H1 (cell line): ENCODE measurements around the gene DUSP7. TPM values are rescaled to one million over a fixed set of nuclear protein-coding genes. Genes with fewer than 3 reads are reported as not detected.

Experiments used
- CTCF ChIA-PET: fragments of 300-600 bp; sonication (Branson Sonifier 250); formaldehyde crosslinking; loops from one replicate; lab custom pipeline; 2021; ENCODE audit not compliant: partially characterized antibody; lab: Charles Lee
- POLR2A ChIA-PET: fragments of 300-600 bp; sonication (Branson Sonifier 250); formaldehyde crosslinking; loops from one replicate; lab custom pipeline; 2021; ENCODE audit warnings: inconsistent platforms; ENCODE audit not compliant: partially characterized antibody; lab: Charles Lee
- DNase-seq, 2 experiments: peaks; one replicate each; pipeline versions ENCODE4 v3.0.0 to v3.0.0-alpha.2; 2010 to 2022; ENCODE audit warnings: low spot score in 2 of 2, low read depth in 1 of 2, mixed read lengths in 1 of 2
- FAIRE-seq: peaks from 2 replicates; lab custom pipeline; 2011; peaks lifted over from hg19 to GRCh38; lab: Jason Lieb, UNC
- H2AFZ ChIP-seq: 2 replicates; pipeline ENCODE4 v1.8.1; 2012; ENCODE audit warnings: low read length, inconsistent platforms
- H2AK5ac ChIP-seq: 2 replicates; pipeline ENCODE4 v1.6.1; 2013; ENCODE audit warnings: low read depth, low read length
- H2BK120ac ChIP-seq: replicated peaks from 2 replicates; pipeline ENCODE3; 2013; ENCODE audit warnings: low read depth, low read length, inconsistent platforms
- H2BK12ac ChIP-seq: 2 replicates; pipeline ENCODE4 v1.6.1; 2013; ENCODE audit warnings: low read depth, low read length
- H2BK15ac ChIP-seq: 2 replicates; pipeline ENCODE4 v1.6.1; 2013; ENCODE audit warnings: low read length
- H2BK20ac ChIP-seq: 2 replicates; pipeline ENCODE4 v1.6.1; 2013; ENCODE audit warnings: low read length
- H2BK5ac ChIP-seq: 2 replicates; pipeline ENCODE4 v1.6.1; 2013; ENCODE audit warnings: low read depth, low read length
- H3K14ac ChIP-seq: 2 replicates; pipeline ENCODE4 v1.6.1; 2013; ENCODE audit warnings: inconsistent platforms; ENCODE audit not compliant: insufficient read length
- H3K18ac ChIP-seq: 2 replicates; pipeline ENCODE4 v1.6.1; 2013; ENCODE audit warnings: low read length; ENCODE audit errors: extremely low read depth
- H3K23ac ChIP-seq: 2 replicates; pipeline ENCODE4 v1.6.1; 2013; ENCODE audit warnings: inconsistent platforms; ENCODE audit not compliant: insufficient read length
- H3K23me2 ChIP-seq: 2 replicates; pipeline ENCODE4 v1.6.1; 2013; ENCODE audit warnings: low read depth, low read length
- H3K27ac ChIP-seq: 2 replicates; pipeline ENCODE4 v1.6.1; 2011; ENCODE audit warnings: low read depth, low read length, inconsistent platforms
- H3K27me3 ChIP-seq, 4 experiments: replicated peaks in 1 of 4; 1 replicate in 1 of 4; 2 replicates in 3 of 4; pipeline versions ENCODE4 v1.6.1 to v1.8.1; 2011 to 2013; ENCODE audit warnings: low read length in 3 of 4, mild to moderate bottlenecking in 3 of 4, inconsistent platforms in 2 of 4, mixed read lengths in 2 of 4, moderate library complexity in 1 of 4; ENCODE audit not compliant: control insufficient read depth in 3 of 4, insufficient read depth in 3 of 4; ENCODE audit errors: extremely low read depth in 1 of 4
- H3K36me3 ChIP-seq, 4 experiments: 2 replicates each; pipeline versions ENCODE4 v1.6.1 to v1.8.1; 2011 to 2013; ENCODE audit warnings: mild to moderate bottlenecking in 4 of 4, low read length in 3 of 4, moderate library complexity in 2 of 4, control low read depth in 1 of 4, inconsistent platforms in 1 of 4; ENCODE audit not compliant: insufficient read depth in 4 of 4, control insufficient read depth in 2 of 4
- H3K4ac ChIP-seq: replicated peaks from 2 replicates; pipeline ENCODE3; 2013; ENCODE audit warnings: low read length, low read depth, mixed read lengths, inconsistent platforms; ENCODE audit not compliant: insufficient read length
- H3K4me1 ChIP-seq, 4 experiments: replicated peaks in 1 of 4; 1 replicate in 1 of 4; 2 replicates in 3 of 4; pipeline versions ENCODE4 v1.6.1 to v1.8.1; 2011 to 2013; ENCODE audit warnings: low read length in 3 of 4, inconsistent platforms in 2 of 4, mixed read lengths in 1 of 4; ENCODE audit not compliant: insufficient read depth in 4 of 4, control insufficient read depth in 3 of 4
- H3K4me2 ChIP-seq, 2 experiments: 2 replicates each; pipeline versions ENCODE4 v1.6.1 to v1.8.1; 2011 to 2013; ENCODE audit warnings: low read depth in 2 of 2, low read length in 2 of 2, control low read depth in 1 of 2, inconsistent platforms in 1 of 2, mild to moderate bottlenecking in 1 of 2; ENCODE audit not compliant: insufficient read depth in 1 of 2
- H3K4me3 ChIP-seq, 4 experiments: fragments of 200-600, 300-600 bp in 1 of 4; sonication (generic), shearing (Covaris generic), sonication (Bioruptor Twin) in 1 of 4; 2 replicates each; pipeline versions ENCODE4 v1.5.1 to v1.8.1; 2011 to 2016; ENCODE audit warnings: low read length in 4 of 4, low read depth in 3 of 4, control low read depth in 2 of 4, inconsistent platforms in 2 of 4, mild to moderate bottlenecking in 2 of 4, mixed read lengths in 1 of 4, moderate library complexity in 1 of 4; ENCODE audit not compliant: insufficient read depth in 2 of 4; ENCODE audit errors: extremely low read depth in 1 of 4
- H3K56ac ChIP-seq: replicated peaks from 2 replicates; pipeline ENCODE3; 2013; ENCODE audit warnings: low read depth, mild to moderate bottlenecking, mixed read lengths, low read length, inconsistent platforms; ENCODE audit not compliant: insufficient read length
- H3K79me1 ChIP-seq: 2 replicates; pipeline ENCODE4 v1.6.1; 2013; ENCODE audit warnings: low read depth, low read length, control low read depth
- H3K79me2 ChIP-seq, 2 experiments: 2 replicates each; pipeline versions ENCODE4 v1.6.1 to v1.8.1; 2012 to 2013; ENCODE audit warnings: low read length in 2 of 2, mild to moderate bottlenecking in 2 of 2, inconsistent platforms in 1 of 2; ENCODE audit not compliant: insufficient read depth in 2 of 2, control insufficient read depth in 1 of 2
- H3K9ac ChIP-seq, 4 experiments: replicated peaks in 1 of 4; 1 replicate in 1 of 4; 2 replicates in 3 of 4; pipeline versions ENCODE4 v1.6.1 to v1.8.1; 2011 to 2013; ENCODE audit warnings: low read depth in 3 of 4, low read length in 3 of 4, control low read depth in 2 of 4, mild to moderate bottlenecking in 2 of 4, moderate library complexity in 2 of 4, inconsistent platforms in 1 of 4; ENCODE audit errors: extremely low read depth in 1 of 4
- H3K9me3 ChIP-seq, 2 experiments: 2 replicates each; pipeline versions ENCODE4 v1.6.1 to v1.8.1; 2012 to 2013; ENCODE audit warnings: mild to moderate bottlenecking in 2 of 2, moderate library complexity in 2 of 2, control low read depth in 1 of 2, inconsistent platforms in 1 of 2, low read depth in 1 of 2, low read length in 1 of 2, mixed read lengths in 1 of 2; ENCODE audit not compliant: insufficient read depth in 2 of 2
- H4K20me1 ChIP-seq, 2 experiments: replicated peaks in 1 of 2; 2 replicates each; pipeline versions ENCODE3 to v1.8.1; 2011 to 2013; ENCODE audit warnings: inconsistent platforms in 2 of 2, low read length in 2 of 2, mild to moderate bottlenecking in 1 of 2; ENCODE audit not compliant: insufficient read depth in 2 of 2, control insufficient read depth in 1 of 2
- H4K5ac ChIP-seq: 2 replicates; pipeline ENCODE4 v1.6.1; 2013; ENCODE audit warnings: low read length, low read depth, mixed read lengths, inconsistent platforms; ENCODE audit not compliant: insufficient read length
- H4K8ac ChIP-seq: 2 replicates; pipeline ENCODE4 v1.8.0; 2013; ENCODE audit warnings: mild to moderate bottlenecking, moderate library complexity, low read length, inconsistent platforms; ENCODE audit not compliant: insufficient read depth; ENCODE audit errors: extremely low read depth
- H4K91ac ChIP-seq: replicated peaks from 2 replicates; pipeline ENCODE3; 2013; ENCODE audit warnings: low read length, mixed read lengths, inconsistent platforms; ENCODE audit not compliant: insufficient read length
- CHD2 ChIP-seq: IDR thresholded peaks from 2 replicates; pipeline ENCODE4 v1.6.1; 2012; ENCODE audit warnings: low read length, improper control_type of control experiment
- RAD21 ChIP-seq, 2 experiments: IDR thresholded peaks in 1 of 2; conservative IDR thresholded peaks in 1 of 2; 2 replicates each; pipeline ENCODE4 v1.6.1; 2011; ENCODE audit warnings: low read depth in 2 of 2, low read length in 2 of 2, improper control_type of control experiment in 1 of 2, inconsistent platforms in 1 of 2, mild to moderate bottlenecking in 1 of 2, moderate library complexity in 1 of 2
- WGBS, 2 experiments: shearing (Covaris generic) in 1 of 2; methylation state at CpG; one replicate each; pipeline versions ENCODE4 v1.1.6 to v1.1.7; 2013 to 2015; ENCODE audit warnings: low lambda C conversion rate in 2 of 2, mixed read lengths in 2 of 2, inconsistent platforms in 1 of 2, low coverage in 1 of 2, missing lambda C conversion rate in 1 of 2; ENCODE audit not compliant: insufficient replicate concordance in 2 of 2, insufficient coverage in 1 of 2, insufficient read length in 1 of 2; ENCODE audit errors: extremely low coverage in 1 of 2, missing lambda C conversion rate in 1 of 2; 5-methylcytosine and 5-hydroxymethylcytosine counted together
- polyA plus RNA-seq, 7 experiments: library from polyadenylated mRNA; depleted of rRNA in 3 of 7; stranded (reverse) in 5 of 7; unstranded in 2 of 7; fragments of >200 nt in 5 of 7; fragments of 200-250 nt in 2 of 7; gene quantifications; 1 replicate in 5 of 7; 2 replicates in 1 of 7; 4 replicates in 1 of 7; pipeline versions ENCODE4 v1.2.1 to v1.2.3, GENCODE V29; 2011 to 2013; ENCODE audit warnings: missing spikeins in 2 of 7, mixed read lengths in 2 of 7
- total RNA-seq: library from RNA; stranded (reverse); fragmentation: NEBNext Ultra II Directional; extraction: Animal tissue kit (Norgen Biotek cat#: 25700); gene quantifications from 2 replicates; pipeline ENCODE4 v1.2.1, GENCODE V29; 2021
- TF ChIP-seq, protein P1 (sequence below), 3 experiments: IDR thresholded peaks; 1 replicate in 2 of 3; 2 replicates in 1 of 3; pipeline versions ENCODE4 v1.5.1 to v1.6.1; 2011; ENCODE audit warnings: low read length in 3 of 3, mild to moderate bottlenecking in 3 of 3, inconsistent platforms in 2 of 3, low read depth in 1 of 3, moderate library complexity in 1 of 3; ENCODE audit not compliant: insufficient read depth in 1 of 3; ENCODE audit errors: control extremely low read depth in 1 of 3

DUSP7 gene
- total and polyA plus RNA-seq, 2 of the 8 experiments (the other 6 are each of a cell fraction or from before 2014, with no cell fraction given): 19.4 to 24.9 TPM

DNA sequence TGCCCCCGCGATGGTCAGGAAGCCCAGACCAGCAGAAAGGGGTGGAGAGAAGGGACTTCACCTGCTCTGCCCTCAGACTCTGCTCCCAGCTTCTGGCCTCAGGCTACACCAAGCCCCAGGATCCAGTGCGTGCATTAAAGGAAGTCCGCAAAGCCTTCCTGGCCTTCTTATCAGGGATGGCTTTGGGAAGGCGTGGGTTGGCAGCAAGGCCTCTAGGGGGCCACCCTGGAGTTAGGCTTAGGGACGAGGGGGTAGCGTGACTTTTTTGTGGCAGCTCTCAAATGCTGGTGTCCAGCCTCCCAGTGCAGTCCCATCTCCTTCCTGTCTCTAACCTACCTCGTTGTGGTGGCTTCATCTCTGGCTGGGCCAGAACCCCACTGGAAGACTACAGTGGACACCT is 41.8 kb downstream of the DUSP7 start:
- H2BK15ac ChIP-seq: no peak overlapping the region
- TF ChIP-seq RAD21 (IDR thresholded peaks at IDR 0.05 in 1 of 2, conservative IDR thresholded peaks at IDR 0.05 in 1 of 2; ENCODE audit: low read depth in 2 of 2, low read length in 2 of 2) (peak; percentile 41 to 55), CHD2 (no peak)
- TF ChIP-seq, protein P1, sequence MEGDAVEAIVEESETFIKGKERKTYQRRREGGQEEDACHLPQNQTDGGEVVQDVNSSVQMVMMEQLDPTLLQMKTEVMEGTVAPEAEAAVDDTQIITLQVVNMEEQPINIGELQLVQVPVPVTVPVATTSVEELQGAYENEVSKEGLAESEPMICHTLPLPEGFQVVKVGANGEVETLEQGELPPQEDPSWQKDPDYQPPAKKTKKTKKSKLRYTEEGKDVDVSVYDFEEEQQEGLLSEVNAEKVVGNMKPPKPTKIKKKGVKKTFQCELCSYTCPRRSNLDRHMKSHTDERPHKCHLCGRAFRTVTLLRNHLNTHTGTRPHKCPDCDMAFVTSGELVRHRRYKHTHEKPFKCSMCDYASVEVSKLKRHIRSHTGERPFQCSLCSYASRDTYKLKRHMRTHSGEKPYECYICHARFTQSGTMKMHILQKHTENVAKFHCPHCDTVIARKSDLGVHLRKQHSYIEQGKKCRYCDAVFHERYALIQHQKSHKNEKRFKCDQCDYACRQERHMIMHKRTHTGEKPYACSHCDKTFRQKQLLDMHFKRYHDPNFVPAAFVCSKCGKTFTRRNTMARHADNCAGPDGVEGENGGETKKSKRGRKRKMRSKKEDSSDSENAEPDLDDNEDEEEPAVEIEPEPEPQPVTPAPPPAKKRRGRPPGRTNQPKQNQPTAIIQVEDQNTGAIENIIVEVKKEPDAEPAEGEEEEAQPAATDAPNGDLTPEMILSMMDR (IDR thresholded peaks at IDR 0.05; ENCODE audit: control extremely low read depth in 1 of 3, insufficient read depth in 1 of 3, low read depth in 1 of 3, low read length in 3 of 3): peak in 2 of 3 experiments; percentile 70 to 86; a peak in 3 of 4 replicates
- H3K4me1 ChIP-seq: no peaks in the 10 kb centered on the region; a peak in 1 of 7 replicates
- no peak overlapping the region for H3K4me3 ChIP-seq
- CTCF ChIA-PET: interaction anchor here (0.7 to 24.7 kb wide), 19 partner anchors 8 to 223 kb away, joined by 3 to 984 read pairs (median 5); partner anchors contain the start of gene DUSP7
- no peak overlapping the region for H3K9ac ChIP-seq
- H4K91ac ChIP-seq: no peak overlapping the region
- H3K56ac ChIP-seq: no peak overlapping the region
- H2BK12ac ChIP-seq: no peak overlapping the region
- DNase-seq (peak in 1 of 2 experiments; percentile 71), FAIRE-seq (no peak)
- H2BK5ac ChIP-seq: no peak overlapping the region
- H3K23me2 ChIP-seq: peaks cover 5% of the 10 kb centered on the region; the same call in 1 of the 2 replicates
- no peaks in the 10 kb centered on the region for H3K36me3 ChIP-seq
- H2BK120ac ChIP-seq: no peak overlapping the region
- H3K79me1 ChIP-seq: no peaks in the 10 kb centered on the region
- H3K14ac ChIP-seq: no peak overlapping the region
- H3K27ac ChIP-seq: no peak overlapping the region
- no peak overlapping the region; the same call in 1 of the 2 replicates for H2AFZ ChIP-seq
- H2AK5ac ChIP-seq: no peak overlapping the region
- POLR2A ChIA-PET: interaction anchor here (1.0 to 6.3 kb wide), 9 partner anchors 9 to 42 kb away, joined by 3 to 59 read pairs (median 5); partner anchors contain the start of genes DUSP7 and RPL29
- H3K27me3 ChIP-seq: no peaks in the 10 kb centered on the region; a peak in 1 of 7 replicates
- no peaks in the 10 kb centered on the region for H3K9me3 ChIP-seq
- no peak overlapping the region for H4K8ac ChIP-seq
- no peak overlapping the region for H3K4me2 ChIP-seq
- H3K23ac ChIP-seq: no peak overlapping the region
- peaks cover 0 to 1% of the 10 kb centered on the region in 2 experiments for H4K20me1 ChIP-seq
- 77% methylated on average over 8 of the region's 8 CpGs; no CpG with 5 or more reads in 1 of the 2 experiments for WGBS, 2 experiments
- no peak overlapping the region for H2BK20ac ChIP-seq
- no peak overlapping the region for H3K18ac ChIP-seq
- H3K79me2 ChIP-seq: no peaks in the 10 kb centered on the region
- H4K5ac ChIP-seq: no peak overlapping the region
- H3K4ac ChIP-seq: no peak overlapping the region
